Measurements from ENCODE around the gene MROH2B.

DNA sequence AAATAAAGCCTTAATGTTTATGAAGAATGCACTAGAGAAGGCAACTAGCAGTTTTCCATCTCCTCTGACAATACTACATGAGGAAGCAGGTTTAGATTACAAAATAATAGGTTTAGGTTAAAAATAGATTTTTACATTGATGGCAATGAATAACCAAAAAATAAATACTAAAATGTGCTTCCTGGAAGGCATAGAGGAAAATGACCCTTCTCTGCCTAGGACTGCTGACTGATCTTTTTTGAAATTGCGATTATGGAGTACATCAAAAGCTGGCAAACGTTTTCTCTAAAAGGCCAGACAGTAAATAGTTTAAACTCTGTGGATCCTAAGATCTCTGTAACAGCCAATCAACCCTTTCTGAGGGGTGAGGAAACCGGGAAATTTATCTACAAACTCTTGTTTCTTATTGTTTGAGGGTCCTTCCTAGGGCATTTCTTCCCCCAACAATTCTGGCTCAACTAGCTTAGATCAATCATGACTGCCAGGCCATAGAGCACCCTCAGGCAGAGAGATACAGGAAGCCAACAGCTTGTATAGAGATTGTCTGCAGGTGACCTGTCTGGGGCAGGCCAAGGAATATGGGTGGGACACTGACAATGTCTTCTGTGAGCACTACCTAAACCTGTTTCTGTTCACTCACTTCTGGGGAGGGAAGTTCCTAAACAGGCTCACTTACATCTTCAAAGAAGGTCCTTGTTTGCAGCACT is 67.3 kb downstream of the MROH2B start:
- TF ChIP-seq, protein P1, sequence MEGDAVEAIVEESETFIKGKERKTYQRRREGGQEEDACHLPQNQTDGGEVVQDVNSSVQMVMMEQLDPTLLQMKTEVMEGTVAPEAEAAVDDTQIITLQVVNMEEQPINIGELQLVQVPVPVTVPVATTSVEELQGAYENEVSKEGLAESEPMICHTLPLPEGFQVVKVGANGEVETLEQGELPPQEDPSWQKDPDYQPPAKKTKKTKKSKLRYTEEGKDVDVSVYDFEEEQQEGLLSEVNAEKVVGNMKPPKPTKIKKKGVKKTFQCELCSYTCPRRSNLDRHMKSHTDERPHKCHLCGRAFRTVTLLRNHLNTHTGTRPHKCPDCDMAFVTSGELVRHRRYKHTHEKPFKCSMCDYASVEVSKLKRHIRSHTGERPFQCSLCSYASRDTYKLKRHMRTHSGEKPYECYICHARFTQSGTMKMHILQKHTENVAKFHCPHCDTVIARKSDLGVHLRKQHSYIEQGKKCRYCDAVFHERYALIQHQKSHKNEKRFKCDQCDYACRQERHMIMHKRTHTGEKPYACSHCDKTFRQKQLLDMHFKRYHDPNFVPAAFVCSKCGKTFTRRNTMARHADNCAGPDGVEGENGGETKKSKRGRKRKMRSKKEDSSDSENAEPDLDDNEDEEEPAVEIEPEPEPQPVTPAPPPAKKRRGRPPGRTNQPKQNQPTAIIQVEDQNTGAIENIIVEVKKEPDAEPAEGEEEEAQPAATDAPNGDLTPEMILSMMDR (IDR thresholded peaks at IDR 0.05; ENCODE audit: extremely low read depth in 1 of 2, insufficient read depth in 1 of 2, low read depth in 1 of 2, low read length in 2 of 2): no peak
- TF ChIP-seq POLR2AphosphoS5 (IDR thresholded peaks at IDR 0.05; ENCODE audit: insufficient read depth, low read depth, low read length) (no peak), POLR2A (IDR thresholded peaks at IDR 0.05; ENCODE audit: low read depth, low read length) (no peak), GATA2 (IDR thresholded peaks at IDR 0.05; ENCODE audit: insufficient read depth, insufficient read length, low read depth, low read length) (no peak), EZH2 (IDR thresholded peaks at IDR 0.05; ENCODE audit: borderline replicate concordance, low read depth, low read length, severe bottlenecking) (no peak)
